ENCODE measurements around the gene ANKRD33. TPM values are rescaled to one million over a fixed set of nuclear protein-coding genes. Genes with fewer than 3 reads are reported as not detected.

ANKRD33 gene
- total and polyA plus RNA-seq, 2 of the 4 experiments (the other 2 are of a cell fraction), result under 0.01 to 0.03 TPM

DNA sequence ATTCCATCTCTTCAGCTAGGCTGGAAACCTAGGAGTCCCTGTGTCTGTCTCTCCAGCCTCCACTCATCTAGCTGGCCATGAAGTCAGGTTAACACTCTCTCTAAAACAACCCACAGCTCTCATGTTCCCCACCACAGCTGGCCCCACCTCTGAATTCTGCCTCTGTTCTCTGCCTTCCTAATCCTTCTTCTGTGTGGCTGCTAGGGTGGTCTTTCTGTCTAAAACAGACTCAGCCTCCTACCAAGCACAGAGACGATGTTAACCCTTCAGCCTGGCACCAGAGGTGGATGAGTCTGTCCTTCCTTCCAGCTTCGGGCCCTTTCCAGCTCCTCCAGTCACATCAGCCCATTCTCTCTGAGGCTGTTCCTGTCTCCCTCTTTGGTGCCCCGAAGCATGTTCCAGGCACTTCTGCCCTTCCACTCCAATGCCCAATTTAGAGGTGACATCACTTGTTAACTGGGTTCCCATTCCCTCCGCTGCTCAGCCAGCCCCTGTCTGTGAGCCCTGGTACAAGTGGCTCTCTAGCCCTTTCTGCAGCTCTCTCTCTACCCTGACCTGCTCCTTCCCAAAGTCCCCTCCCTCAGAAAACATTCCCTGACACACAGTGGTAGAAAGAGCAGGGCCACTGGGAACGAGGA is 48.5 kb upstream of the ANKRD33 start:
- Histone ChIP-seq H3K18ac (ENCODE audit: low read depth, low read length) (no peak overlapping the region), H4K5ac (ENCODE audit: low read depth, low read length) (no peak overlapping the region), H4K91ac (ENCODE audit: insufficient read depth, low read depth, low read length) (no peak overlapping the region), H3K9me3 (ENCODE audit: control insufficient read depth, insufficient read depth, low read length) (no peaks in the 10 kb centered on the region), H4K8ac (ENCODE audit: low read depth in 2 of 2, low read length in 2 of 2) (no peak overlapping the region), H2AK5ac (ENCODE audit: low read depth, low read length) (no peak overlapping the region), H3K79me1 (ENCODE audit: low read depth in 1 of 2, low read length in 2 of 2) (no peaks in the 10 kb centered on the region), H3K4me3 (ENCODE audit: insufficient read depth, low read depth, low read length) (no peak overlapping the region), H3K14ac (replicated peaks; ENCODE audit: low read depth, low read length) (no peak overlapping the region), H3K27ac (ENCODE audit: insufficient read depth, low read length) (no peak overlapping the region), H3K4me1 (ENCODE audit: control insufficient read depth, insufficient read depth, low read length) (no peaks in the 10 kb centered on the region), H2AFZ (replicated peaks; ENCODE audit: low read length, poor library complexity) (no peak overlapping the region), H3K23ac (ENCODE audit: low read depth, low read length) (no peak overlapping the region), H3K36me3 (ENCODE audit: control insufficient read depth, insufficient read depth, low read length) (no peaks in the 10 kb centered on the region), H3K9me1 (ENCODE audit: insufficient read depth, low read length) (no peaks in the 10 kb centered on the region), H2BK15ac (ENCODE audit: low read depth, low read length) (no peak overlapping the region), H4K20me1 (ENCODE audit: insufficient read depth, low read length) (no peaks in the 10 kb centered on the region), H3K27me3 (ENCODE audit: control insufficient read depth, insufficient read depth, low read length) (peaks cover 81% of the 10 kb centered on the region), H3K56ac (ENCODE audit: extremely low read depth, insufficient read depth, low read length) (no peak overlapping the region), H2BK20ac (ENCODE audit: low read depth, low read length) (no peak overlapping the region), H2BK120ac (ENCODE audit: low read depth, low read length) (no peak overlapping the region), H2BK5ac (ENCODE audit: low read depth, low read length, poor library complexity, severe bottlenecking) (no peak overlapping the region), H3K9ac (ENCODE audit: low read depth, low read length) (no peak overlapping the region), H2AK9ac (replicated peaks; ENCODE audit: low read depth, low read length, poor library complexity) (no peak overlapping the region), H3K4ac (ENCODE audit: low read depth, low read length) (no peak overlapping the region), H3K4me2 (ENCODE audit: low read depth, low read length) (no peak overlapping the region)
- in situ Hi-C loops (cut with MboI; ENCODE audit: low sequenced_read_pairs), result no loop called here
- no peak for ATAC-seq (ENCODE audit: low read depth)
- BruUV-seq (replicated peaks), result no TSS peak
- intact Hi-C loops (cut with micrococcal nuclease), result no loop called here
- dilution Hi-C loops (cut with HindIII; ENCODE audit: low sequenced_read_pairs, unreplicated experiment), result no loop called here
- ChIA-PET CTCF (interaction anchor here (1.2 kb wide), 1 partner anchor 16 kb away, joined by 4 read pairs; no protein-coding TSS in a partner anchor), POLR2A (ENCODE audit: unreplicated experiment) (interaction anchor here (0.6 kb wide), 1 partner anchor 12 kb away, joined by 5 read pairs; no protein-coding TSS in a partner anchor)
- 100% methylated on average over 2 of the region's 5 CpGs; no CpG with 5 or more reads in 1 of the 2 experiments for WGBS, 2 experiments (ENCODE audit: extremely low coverage in 2 of 2, insufficient read length in 1 of 2)
- DNase-seq, result no peak
- no peak for TF ChIP-seq CHD1 (IDR thresholded peaks at IDR 0.05; ENCODE audit: low read depth, low read length)
- no peak for TF ChIP-seq CEBPB (IDR thresholded peaks at IDR 0.05; ENCODE audit: low read depth, low read length)
- TF ChIP-seq RAD21 (IDR thresholded peaks at IDR 0.05; ENCODE audit: low read length), result no peak
- TF ChIP-seq BHLHE40 (IDR thresholded peaks at IDR 0.05; ENCODE audit: low read depth, low read length), result no peak
- no peak for TF ChIP-seq FOS (IDR thresholded peaks at IDR 0.05; ENCODE audit: low read depth, low read length)
- no peak for TF ChIP-seq RCOR1 (IDR thresholded peaks at IDR 0.05; ENCODE audit: insufficient replicate concordance, low read length)
- no peak for TF ChIP-seq NFE2L2 (IDR thresholded peaks at IDR 0.05; ENCODE audit: low read depth, low read length)
- no peak for TF ChIP-seq MXI1 (IDR thresholded peaks at IDR 0.05; ENCODE audit: borderline replicate concordance, low read depth, low read length)
- TF ChIP-seq RFX5 (IDR thresholded peaks at IDR 0.05; ENCODE audit: low read depth, low read length), result no peak
- no peak for TF ChIP-seq POLR2A (IDR thresholded peaks at IDR 0.05; ENCODE audit: low read depth, low read length)
- TF ChIP-seq, protein P1, sequence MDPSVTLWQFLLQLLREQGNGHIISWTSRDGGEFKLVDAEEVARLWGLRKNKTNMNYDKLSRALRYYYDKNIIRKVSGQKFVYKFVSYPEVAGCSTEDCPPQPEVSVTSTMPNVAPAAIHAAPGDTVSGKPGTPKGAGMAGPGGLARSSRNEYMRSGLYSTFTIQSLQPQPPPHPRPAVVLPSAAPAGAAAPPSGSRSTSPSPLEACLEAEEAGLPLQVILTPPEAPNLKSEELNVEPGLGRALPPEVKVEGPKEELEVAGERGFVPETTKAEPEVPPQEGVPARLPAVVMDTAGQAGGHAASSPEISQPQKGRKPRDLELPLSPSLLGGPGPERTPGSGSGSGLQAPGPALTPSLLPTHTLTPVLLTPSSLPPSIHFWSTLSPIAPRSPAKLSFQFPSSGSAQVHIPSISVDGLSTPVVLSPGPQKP (IDR thresholded peaks at IDR 0.05; ENCODE audit: borderline replicate concordance, low read depth, low read length), result no peak
- TF ChIP-seq USF2 (IDR thresholded peaks at IDR 0.05; ENCODE audit: low read depth, low read length), result no peak
- no peak for TF ChIP-seq SMC3 (IDR thresholded peaks at IDR 0.05; ENCODE audit: low read depth, low read length)
- no peak for TF ChIP-seq MAFK (IDR thresholded peaks at IDR 0.05; ENCODE audit: low read depth, low read length)
- no peak for TF ChIP-seq MAZ (IDR thresholded peaks at IDR 0.05; ENCODE audit: borderline replicate concordance, low read depth, low read length)

Data from IMR-90 (cell line).